Karpas-422 (cell line): Measurements from ENCODE around the gene PRKN. TPM values are rescaled to one million over a fixed set of nuclear protein-coding genes. Genes with fewer than 3 reads are reported as not detected.

ENCODE experiments used
- DNase-seq: peaks from one replicate; pipeline ENCODE4 v3.0.0-alpha.2; 2015
- H2AFZ ChIP-seq: fragments of 200-600 bp; sonication (generic); 2 replicates; pipeline ENCODE4 v1.6.1; 2014; ENCODE audit warnings: antibody characterized with exemption, low read length, mixed read lengths
- H3K27ac ChIP-seq: fragments of 200-600 bp; sonication (generic); 2 replicates; pipeline ENCODE4 v1.5.1; 2014; ENCODE audit warnings: mild to moderate bottlenecking, low read length, moderate library complexity
- H3K27me3 ChIP-seq: fragments of 200-600 bp; sonication (generic); 2 replicates; pipeline ENCODE4 v1.6.1; 2014; ENCODE audit warnings: low read length, mixed read lengths
- H3K36me3 ChIP-seq: fragments of 200-600 bp; sonication (generic); 2 replicates; pipeline ENCODE4 v1.6.1; 2014; ENCODE audit warnings: low read length, mixed read lengths; ENCODE audit not compliant: insufficient read depth
- H3K4me1 ChIP-seq: fragments of 200-600 bp; sonication (generic); 2 replicates; pipeline ENCODE4 v1.6.1; 2014; ENCODE audit warnings: mild to moderate bottlenecking, low read length, mixed read lengths
- H3K4me2 ChIP-seq: fragments of 200-600 bp; sonication (generic); 2 replicates; pipeline ENCODE4 v1.6.1; 2014; ENCODE audit warnings: low read length, low read depth, mild to moderate bottlenecking; ENCODE audit not compliant: poor library complexity, severe bottlenecking
- H3K4me3 ChIP-seq: fragments of 200-600 bp; sonication (generic); 2 replicates; pipeline ENCODE4 v1.5.1; 2014; ENCODE audit warnings: mild to moderate bottlenecking, antibody characterized with exemption, low read length, mixed read lengths
- H3K79me2 ChIP-seq: fragments of 200-600 bp; sonication (generic); 2 replicates; pipeline ENCODE4 v1.6.1; 2014; ENCODE audit warnings: mild to moderate bottlenecking, low read length, mixed read lengths
- H3K9ac ChIP-seq: fragments of 200-600 bp; sonication (generic); 2 replicates; pipeline ENCODE4 v1.6.0; 2014; ENCODE audit warnings: low read length
- H3K9me2 ChIP-seq: fragments of 200-600 bp; sonication (generic), shearing (Covaris generic); replicated peaks from 2 replicates; pipeline ENCODE4 v1.6.0; 2014; ENCODE audit warnings: mild to moderate bottlenecking, low read length, moderate library complexity; ENCODE audit not compliant: insufficient read depth
- H3K9me3 ChIP-seq: fragments of 300-700, 200-600 bp; sonication (generic); 2 replicates; pipeline ENCODE4 v1.6.1; 2014; ENCODE audit warnings: low read length, mixed read lengths
- H4K20me1 ChIP-seq: fragments of 200-600 bp; sonication (generic); 2 replicates; pipeline ENCODE4 v1.6.1; 2014; ENCODE audit warnings: mild to moderate bottlenecking, antibody characterized with exemption, low read length, low read depth; ENCODE audit not compliant: insufficient read depth
- total RNA-seq: library from RNA; depleted of rRNA; stranded (reverse); fragments of >200 nt; shearing (Covaris generic); gene quantifications from 2 replicates; pipeline ENCODE4 v1.2.3, GENCODE V29; 2014; ENCODE audit warnings: low replicate concordance

PRKN gene
- total RNA-seq, 1 experiment from 2014 or later, result not detected

- H3K36me3 ChIP-seq, result no peaks in the 10 kb centered on the region
- no peak overlapping the region for H3K9ac ChIP-seq
- H3K27me3 ChIP-seq, result no peaks in the 10 kb centered on the region
- no peaks in the 10 kb centered on the region for H3K4me1 ChIP-seq
- no peaks in the 10 kb centered on the region for H3K9me2 ChIP-seq
- peaks cover 3% of the 10 kb centered on the region; the same call in 1 of the 2 replicates for H3K9me3 ChIP-seq
- no peak overlapping the region for H2AFZ ChIP-seq
- no peaks in the 10 kb centered on the region for H3K79me2 ChIP-seq
- H3K27ac ChIP-seq, result no peak overlapping the region
- H3K4me2 ChIP-seq, result no peak overlapping the region
- DNase-seq, result no peak
- no peaks in the 10 kb centered on the region for H4K20me1 ChIP-seq
- no peak overlapping the region for H3K4me3 ChIP-seq
These were observed 368.9 kb downstream of the PRKN start for GRCh38 chr6:162358625-162359024.

GRCh38 chr6:162345051-162345511, 382.5 kb downstream of the PRKN start:
- no peaks in the 10 kb centered on the region for H3K79me2 ChIP-seq
- no peak overlapping the region for H3K27ac ChIP-seq
- no peak overlapping the region for H3K4me3 ChIP-seq
- H3K27me3 ChIP-seq, result no peaks in the 10 kb centered on the region
- no peak overlapping the region for H3K9ac ChIP-seq
- H3K36me3 ChIP-seq, result no peaks in the 10 kb centered on the region
- no peak for DNase-seq
- H4K20me1 ChIP-seq, result no peaks in the 10 kb centered on the region
- H3K9me3 ChIP-seq, result 0 out of 2 replicates have a peak, but pooled peaks cover 2% of the 10 kb centered on the region
- H3K9me2 ChIP-seq, result no peaks in the 10 kb centered on the region
- H3K4me1 ChIP-seq, result no peaks in the 10 kb centered on the region
- no peak overlapping the region for H3K4me2 ChIP-seq
- no peak overlapping the region for H2AFZ ChIP-seq

GRCh38 chr6:162344646-162345010, 382.9 kb downstream of the PRKN start:
- H2AFZ ChIP-seq, result no peak overlapping the region
- H3K9me2 ChIP-seq, result no peaks in the 10 kb centered on the region
- H3K9ac ChIP-seq, result no peak overlapping the region
- no peaks in the 10 kb centered on the region for H3K36me3 ChIP-seq
- H3K27me3 ChIP-seq, result no peaks in the 10 kb centered on the region
- H3K4me2 ChIP-seq, result no peak overlapping the region
- 0 out of 2 replicates have a peak, but pooled peaks cover 2% of the 10 kb centered on the region for H3K9me3 ChIP-seq
- H3K27ac ChIP-seq, result no peak overlapping the region
- no peaks in the 10 kb centered on the region for H3K79me2 ChIP-seq
- H4K20me1 ChIP-seq, result no peaks in the 10 kb centered on the region
- H3K4me1 ChIP-seq, result no peaks in the 10 kb centered on the region
- DNase-seq, result no peak
- H3K4me3 ChIP-seq, result no peak overlapping the region

GRCh38 chr6:162343936-162344645, 383.5 kb downstream of the PRKN start:
- H2AFZ ChIP-seq, result no peak overlapping the region
- no peak overlapping the region for H3K27ac ChIP-seq
- no peak for DNase-seq

GRCh38 chr6:162343198-162343935, 384.2 kb downstream of the PRKN start:
- DNase-seq, result no peak
- Histone ChIP-seq H4K20me1 (no peaks in the 10 kb centered on the region), H3K27me3 (no peaks in the 10 kb centered on the region), H3K79me2 (no peaks in the 10 kb centered on the region), H2AFZ (no peak overlapping the region), H3K27ac (no peak overlapping the region), H3K4me3 (no peak overlapping the region), H3K9me3 (no peaks in the 10 kb centered on the region), H3K4me2 (no peak overlapping the region), H3K4me1 (no peaks in the 10 kb centered on the region), H3K9ac (no peak overlapping the region), H3K9me2 (no peaks in the 10 kb centered on the region), H3K36me3 (no peaks in the 10 kb centered on the region)

More at GRCh38 chr6:162343936-162344645, 383.5 kb downstream of the PRKN start:
- H3K4me1 ChIP-seq, result no peaks in the 10 kb centered on the region
- H3K9me2 ChIP-seq, result no peaks in the 10 kb centered on the region
- no peaks in the 10 kb centered on the region for H3K27me3 ChIP-seq
- no peaks in the 10 kb centered on the region for H4K20me1 ChIP-seq
- no peaks in the 10 kb centered on the region for H3K36me3 ChIP-seq
- no peaks in the 10 kb centered on the region for H3K79me2 ChIP-seq
- no peak overlapping the region for H3K4me2 ChIP-seq
- no peak overlapping the region for H3K9ac ChIP-seq
- no peak overlapping the region for H3K4me3 ChIP-seq
- H3K9me3 ChIP-seq, result 0 out of 2 replicates have a peak, but pooled peaks cover 2% of the 10 kb centered on the region

- H2AFZ ChIP-seq, result no peak overlapping the region
- no peak overlapping the region for H3K27ac ChIP-seq
- no peak overlapping the region for H3K9ac ChIP-seq
- no peaks in the 10 kb centered on the region for H3K4me1 ChIP-seq
- no peaks in the 10 kb centered on the region for H3K36me3 ChIP-seq
- no peaks in the 10 kb centered on the region for H3K79me2 ChIP-seq
- peaks cover 3% of the 10 kb centered on the region; the same call in 1 of the 2 replicates for H3K9me3 ChIP-seq
- H3K4me2 ChIP-seq, result no peak overlapping the region
- DNase-seq, result no peak
- no peaks in the 10 kb centered on the region for H3K9me2 ChIP-seq
- H4K20me1 ChIP-seq, result no peaks in the 10 kb centered on the region
- no peak overlapping the region for H3K4me3 ChIP-seq
- H3K27me3 ChIP-seq, result no peaks in the 10 kb centered on the region
These were observed 390.2 kb downstream of the PRKN start for GRCh38 chr6:162337412-162337811.

- Histone ChIP-seq H3K27ac (no peak overlapping the region), H3K4me2 (no peak overlapping the region), H4K20me1 (no peaks in the 10 kb centered on the region), H3K9me2 (no peaks in the 10 kb centered on the region), H3K27me3 (no peaks in the 10 kb centered on the region), H3K36me3 (no peaks in the 10 kb centered on the region), H3K4me3 (no peak overlapping the region), H3K9me3 (peaks cover 8% of the 10 kb centered on the region), H3K9ac (no peak overlapping the region), H2AFZ (no peak overlapping the region), H3K4me1 (no peaks in the 10 kb centered on the region), H3K79me2 (no peaks in the 10 kb centered on the region)
- DNase-seq, result no peak
These were observed 391.2 kb downstream of the PRKN start for GRCh38 chr6:162336359-162336758.

GRCh38 chr6:162332365-162332764, 395.2 kb downstream of the PRKN start:
- no peak overlapping the region for H3K4me2 ChIP-seq
- H3K79me2 ChIP-seq, result no peaks in the 10 kb centered on the region
- H3K4me1 ChIP-seq, result no peaks in the 10 kb centered on the region
- no peaks in the 10 kb centered on the region for H4K20me1 ChIP-seq
- DNase-seq, result no peak
- H3K9ac ChIP-seq, result no peak overlapping the region
- H3K9me2 ChIP-seq, result no peaks in the 10 kb centered on the region
- no peak overlapping the region for H3K4me3 ChIP-seq
- H3K27ac ChIP-seq, result no peak overlapping the region
- H3K9me3 ChIP-seq, result peaks cover 11% of the 10 kb centered on the region
- H2AFZ ChIP-seq, result no peak overlapping the region
- H3K27me3 ChIP-seq, result no peaks in the 10 kb centered on the region
- no peaks in the 10 kb centered on the region for H3K36me3 ChIP-seq
